Caco-2 (cell line): ENCODE results near the gene C11orf65. TPM values are rescaled to one million over a fixed set of nuclear protein-coding genes. Genes with fewer than 3 reads are reported as not detected.
A peak's percentile ranks its signal among the peaks of the same experiment; 100 is the strongest.

ENCODE experiments used
- Bru-seq: library from RNA; stranded (reverse); fragments of 400-500 nt; gene quantifications from one replicate; lab custom pipeline; 2021; lab: Mats Ljungman, UMichigan
- BruChase-seq, 2 experiments: library from RNA; stranded (reverse); fragments of 400-500 nt; gene quantifications; one replicate each; lab custom pipeline; 2021; lab: Mats Ljungman, UMichigan
- BruUV-seq: library from RNA; stranded (reverse); fragments of 400-500 nt; replicated peaks from 2 replicates; lab custom pipeline; 2021; lab: Mats Ljungman, UMichigan
- CTCF ChIA-PET: fragments of 300-600 bp; sonication (Branson Sonifier 250); formaldehyde crosslinking; loops from one replicate; lab custom pipeline; 2022; ENCODE audit warnings: antibody characterized with exemption; lab: Charles Lee
- POLR2A ChIA-PET: fragments of 300-600 bp; sonication (Branson Sonifier 250); formaldehyde crosslinking; loops from one replicate; lab custom pipeline; 2022; ENCODE audit warnings: antibody characterized with exemption; lab: Charles Lee
- DNase-seq, 2 experiments: peaks; one replicate each; pipeline versions ENCODE4 v3.0.0 to v3.0.0-alpha.2; 2020 to 2022
- H3K27me3 ChIP-seq: replicated peaks from 2 replicates; pipeline ENCODE4 v1.6.0; 2011; ENCODE audit warnings: low read length; ENCODE audit not compliant: control insufficient read depth, insufficient read depth
- H3K36me3 ChIP-seq: 2 replicates; pipeline ENCODE4 v1.5.1; 2011; ENCODE audit warnings: low read length; ENCODE audit not compliant: control insufficient read depth, insufficient read depth
- H3K4me1 ChIP-seq: fragments of 250-450 bp; sonication (Bioruptor Pico); 2 replicates; pipeline ENCODE4 v1.5.1; 2020; ENCODE audit warnings: mild to moderate bottlenecking
- H3K4me3 ChIP-seq: 2 replicates; pipeline ENCODE4 v1.5.1; 2011; ENCODE audit warnings: low read depth, mild to moderate bottlenecking, control low read depth, low read length
- H3K9me3 ChIP-seq: fragments of 250-450 bp; sonication (Bioruptor Pico); 2 replicates; pipeline ENCODE4 v1.5.1; 2020; ENCODE audit warnings: mild to moderate bottlenecking, moderate library complexity
- H3K27ac Mint-ChIP-seq: one replicate; pipeline ENCODE4 v1.8.0; 2022; ENCODE audit warnings: mixed read lengths; ENCODE audit not compliant: unreplicated experiment
- H3K27me3 Mint-ChIP-seq: one replicate; pipeline ENCODE4 v1.8.0; 2022; ENCODE audit warnings: mixed read lengths; ENCODE audit not compliant: insufficient read depth, unreplicated experiment
- H3K36me3 Mint-ChIP-seq: one replicate; pipeline ENCODE4 v1.8.0; 2022; ENCODE audit warnings: mild to moderate bottlenecking, mixed read lengths; ENCODE audit not compliant: insufficient read depth, unreplicated experiment
- H3K4me1 Mint-ChIP-seq: one replicate; pipeline ENCODE4 v1.8.0; 2022; ENCODE audit warnings: low read depth, mixed read lengths; ENCODE audit not compliant: unreplicated experiment
- H3K4me3 Mint-ChIP-seq: one replicate; pipeline ENCODE4 v1.8.0; 2022; ENCODE audit warnings: mild to moderate bottlenecking, moderate library complexity, mixed read lengths; ENCODE audit not compliant: unreplicated experiment
- H3K9me3 Mint-ChIP-seq: one replicate; pipeline ENCODE4 v1.8.0; 2022; ENCODE audit warnings: mixed read lengths; ENCODE audit not compliant: unreplicated experiment
- CTCF ChIP-seq, 2 experiments: fragments of 200-600 bp in 1 of 2; IDR thresholded peaks; 1 replicate in 1 of 2; 2 replicates in 1 of 2; pipeline versions ENCODE4 v1.5.1 to v1.8.0; 2011 to 2022; ENCODE audit warnings: antibody characterized with exemption in 1 of 2, control low read depth in 1 of 2, inconsistent platforms in 1 of 2, low read depth in 1 of 2, low read length in 1 of 2, mild to moderate bottlenecking in 1 of 2, moderate library complexity in 1 of 2; ENCODE audit not compliant: insufficient read depth in 1 of 2, severe bottlenecking in 1 of 2, unreplicated experiment in 1 of 2
- intact Hi-C: fragments of 100-400 bp; cut with micrococcal nuclease; formaldehyde crosslinking; loops from one replicate; pipeline ENCODE4 v1.10.0; 2022; ENCODE audit not compliant: unreplicated experiment
- long read RNA-seq: library from polyadenylated mRNA; stranded (forward); transcript quantifications from one replicate; pipeline ENCODE4 v2.0.0, GENCODE V29; 2022
- total RNA-seq: library from RNA; stranded (reverse); gene quantifications from 2 replicates; pipeline ENCODE4 v1.2.3, GENCODE V29; 2022

C11orf65 gene
- 0.86 and 1.0 TPM in 2 replicates for total RNA-seq
- percentile 37 among the genes with signal in this experiment for Bru-seq, nascent RNA
- percentile 38 among the genes with signal in this experiment for BruChase-seq, experiment 1, labeled RNA remaining after a 2-hour chase
- BruChase-seq, experiment 2, labeled RNA remaining after a 6-hour chase = percentile 32 among the genes with signal in this experiment
- long read RNA-seq, partial matches to known transcripts = 0 of 4 reads
- long read RNA-seq, other reads (novel, unspliced or antisense) = 4 of 4 reads

GRCh38 chr11:108467091-108467823 lies at the start of gene C11orf65:
C11orf65 (minus strand) TSS chr11:108467529; CDS start chr11:108461559, 5,970 bp downstream.
- Histone ChIP-seq H3K4me3 (peak within 1 kb of the TSS; percentile 68), H3K4me1 (peaks cover 9% of the 10 kb centered on the region), H3K27me3 (no peaks in the 10 kb centered on the region), H3K36me3 (no peaks in the 10 kb centered on the region), H3K9me3 (no peaks in the 10 kb centered on the region)
- no peaks in the 10 kb centered on the region for H3K27me3 Mint-ChIP-seq
- ChIA-PET CTCF (interaction anchor here (0.6 to 1.3 kb wide), 3 partner anchors 58 to 458 kb away, joined by 3 to 6 read pairs (median 3); partner anchors contain the start of genes ATM, CUL5 and NPAT), POLR2A (interaction anchor here (0.6 to 1.5 kb wide), 4 partner anchors 44 to 244 kb away, joined by 3 to 7 read pairs (median 4); partner anchors contain the start of genes ATM, DDX10 and EXPH5)
- no peaks in the 10 kb centered on the region for H3K9me3 Mint-ChIP-seq
- TSS peak; percentile 98 for BruUV-seq
- peak within 1 kb of the TSS; percentile 100 for H3K27ac Mint-ChIP-seq
- peak within 1 kb of the TSS; percentile 97 for H3K4me3 Mint-ChIP-seq
- H3K4me1 Mint-ChIP-seq = peaks cover 17% of the 10 kb centered on the region
- peak; percentile 99 for DNase-seq
- no peak for TF ChIP-seq CTCF (IDR thresholded peaks at IDR 0.05; ENCODE audit: insufficient read depth in 1 of 2, low read depth in 1 of 2, low read length in 1 of 2, severe bottlenecking in 1 of 2, unreplicated experiment in 1 of 2)
- H3K36me3 Mint-ChIP-seq = peaks cover 7% of the 10 kb centered on the region
- intact Hi-C loops = loop anchor here (1.0 to 10.0 kb wide), 9 partner anchors 20 to 342 kb away; partner anchors contain the start of genes ACAT1, EXPH5 and NPAT

GRCh38 chr11:108516125-108516524 lies 48.8 kb upstream of the C11orf65 start:
- no peak overlapping the region for H3K4me3 ChIP-seq
- peaks cover 30% of the 10 kb centered on the region for H3K36me3 Mint-ChIP-seq
- H3K4me3 Mint-ChIP-seq = no peak overlapping the region
- DNase-seq = no peak
- H3K36me3 ChIP-seq = no peaks in the 10 kb centered on the region; the same call in 1 of the 2 replicates
- BruUV-seq = no TSS peak
- H3K27me3 ChIP-seq = no peaks in the 10 kb centered on the region
- TF ChIP-seq CTCF (IDR thresholded peaks at IDR 0.05; ENCODE audit: insufficient read depth in 1 of 2, low read depth in 1 of 2, low read length in 1 of 2, severe bottlenecking in 1 of 2, unreplicated experiment in 1 of 2) = no peak
- POLR2A ChIA-PET = no interaction called here
- peaks cover 18% of the 10 kb centered on the region for H3K4me1 Mint-ChIP-seq
- CTCF ChIA-PET = interaction anchor here (0.7 kb wide), 1 partner anchor 345 kb away, joined by 5 read pairs; no protein-coding TSS in a partner anchor
- H3K4me1 ChIP-seq = peaks cover 8% of the 10 kb centered on the region
- no peaks in the 10 kb centered on the region for H3K9me3 ChIP-seq
- H3K27me3 Mint-ChIP-seq = no peaks in the 10 kb centered on the region
- H3K9me3 Mint-ChIP-seq = no peaks in the 10 kb centered on the region
- no peak overlapping the region for H3K27ac Mint-ChIP-seq
- intact Hi-C loops = no loop called here

- Histone ChIP-seq H3K27me3 (no peaks in the 10 kb centered on the region), H3K9me3 (no peaks in the 10 kb centered on the region), H3K4me3 (no peak overlapping the region), H3K36me3 (no peaks in the 10 kb centered on the region; the same call in 1 of the 2 replicates), H3K4me1 (peaks cover 8% of the 10 kb centered on the region)
- BruUV-seq = no TSS peak
- ChIA-PET CTCF (no interaction called here), POLR2A (no interaction called here)
- H3K4me1 Mint-ChIP-seq = peaks cover 20% of the 10 kb centered on the region
- intact Hi-C loops = no loop called here
- TF ChIP-seq CTCF (IDR thresholded peaks at IDR 0.05; ENCODE audit: insufficient read depth in 1 of 2, low read depth in 1 of 2, low read length in 1 of 2, severe bottlenecking in 1 of 2, unreplicated experiment in 1 of 2) = no peak
- H3K27ac Mint-ChIP-seq = no peak overlapping the region
- DNase-seq = no peak
- H3K9me3 Mint-ChIP-seq = no peaks in the 10 kb centered on the region
- H3K27me3 Mint-ChIP-seq = no peaks in the 10 kb centered on the region
- peaks cover 36% of the 10 kb centered on the region for H3K36me3 Mint-ChIP-seq
- no peak overlapping the region for H3K4me3 Mint-ChIP-seq
Measured at GRCh38 chr11:108512708-108513107, 45.4 kb upstream of the C11orf65 start.
